HG02623 (cell line): ENCODE results near the gene RASA1.

Source experiments
- ATAC-seq: cut with Tn5 transposase; IDR thresholded peaks from one replicate; pipeline ENCODE4 v1.9.1; 2021; ENCODE audit warnings: moderate library complexity; ENCODE audit not compliant: unreplicated experiment

The RASA1 gene

DNA sequence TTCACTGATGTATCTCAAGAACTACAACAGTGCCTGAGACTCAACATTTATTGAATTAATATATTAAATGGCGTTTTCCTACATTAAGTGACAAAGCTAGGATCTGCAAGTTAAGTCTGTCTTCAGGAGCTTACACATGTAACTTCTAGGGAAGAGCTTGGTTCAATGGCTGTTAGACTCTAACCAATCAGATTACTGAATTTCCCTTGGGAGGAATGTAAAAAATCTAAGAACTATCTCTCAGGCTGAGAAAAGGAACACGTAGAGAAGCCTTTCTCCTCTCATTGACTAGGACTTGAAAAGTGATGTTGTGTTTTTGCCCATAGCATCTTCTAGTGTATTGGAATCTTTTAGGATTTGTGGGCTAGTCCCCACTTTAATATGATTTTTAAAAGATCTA, 91.4 kb downstream of the RASA1 start:
- no peak for ATAC-seq

DNA sequence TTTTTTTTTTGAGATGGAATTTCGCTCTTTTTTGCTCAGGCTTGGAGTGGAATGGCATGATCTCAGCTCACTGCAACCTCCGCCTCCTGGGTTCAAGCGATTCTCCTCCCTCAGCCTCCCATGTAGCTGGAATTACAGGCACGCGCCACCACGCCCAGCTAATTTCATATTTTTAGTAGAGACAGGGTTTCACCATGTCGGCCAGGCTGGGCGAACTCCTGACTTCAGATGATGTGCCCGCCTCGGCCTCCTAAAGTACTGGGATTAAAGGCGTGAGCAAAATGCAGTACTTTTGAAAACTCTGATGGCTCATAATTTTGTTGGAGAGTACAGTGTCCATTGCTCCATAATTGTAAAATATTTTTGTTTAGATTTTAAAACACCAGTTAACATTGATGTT, 92.4 kb downstream of the RASA1 start:
- ATAC-seq: no peak

DNA sequence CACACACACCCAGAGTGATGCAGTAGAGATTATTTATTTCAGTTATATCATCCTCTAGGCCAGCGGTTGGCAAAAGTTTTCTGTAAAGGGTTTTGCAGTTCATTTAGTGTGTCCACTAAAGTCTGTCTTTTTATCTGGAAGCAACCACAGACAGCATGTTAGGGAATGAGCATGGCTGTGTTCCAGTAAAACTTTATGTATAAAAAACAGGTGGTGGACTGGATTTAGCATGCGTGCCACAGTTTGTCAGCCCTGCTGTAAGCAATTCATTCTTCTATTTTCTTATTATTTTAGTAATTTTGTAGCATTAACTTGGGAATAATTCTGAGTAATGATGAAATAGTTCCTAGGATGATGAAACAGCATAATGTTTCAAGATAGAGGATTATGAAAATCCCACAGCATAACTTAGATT, 93.4 kb downstream of the RASA1 start:
- no peak for ATAC-seq

DNA sequence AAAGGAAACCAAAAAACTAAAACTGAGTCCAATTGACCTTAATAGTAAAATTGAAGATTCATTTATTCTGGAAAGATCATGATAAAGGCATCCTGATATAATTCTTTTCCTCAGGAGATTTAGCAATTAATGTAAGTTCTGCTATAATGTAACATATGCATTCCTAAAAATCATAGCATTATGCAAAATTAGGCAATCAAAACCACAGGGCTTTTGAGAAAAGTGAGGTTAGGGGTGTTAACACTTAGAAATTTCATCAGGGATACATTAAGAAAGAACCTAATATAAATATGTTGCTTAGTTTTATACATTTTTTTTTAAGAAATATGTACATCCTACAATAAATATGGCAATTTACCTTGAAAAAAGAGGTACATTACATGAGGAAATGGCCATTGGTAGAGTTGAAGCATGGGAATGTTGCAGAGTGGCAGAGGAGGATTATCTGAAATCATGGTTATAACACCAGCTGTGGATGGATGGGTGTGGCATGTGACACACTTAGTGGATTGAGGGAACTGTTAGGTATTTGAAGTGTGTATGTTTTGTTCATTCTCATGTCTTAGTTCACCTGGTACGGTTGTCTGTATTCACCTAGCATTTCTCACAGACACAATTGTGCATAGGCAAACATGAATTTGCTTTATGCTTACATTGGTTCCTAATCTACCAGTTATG, 94.0 kb downstream of the RASA1 start:
- no peak for ATAC-seq

DNA sequence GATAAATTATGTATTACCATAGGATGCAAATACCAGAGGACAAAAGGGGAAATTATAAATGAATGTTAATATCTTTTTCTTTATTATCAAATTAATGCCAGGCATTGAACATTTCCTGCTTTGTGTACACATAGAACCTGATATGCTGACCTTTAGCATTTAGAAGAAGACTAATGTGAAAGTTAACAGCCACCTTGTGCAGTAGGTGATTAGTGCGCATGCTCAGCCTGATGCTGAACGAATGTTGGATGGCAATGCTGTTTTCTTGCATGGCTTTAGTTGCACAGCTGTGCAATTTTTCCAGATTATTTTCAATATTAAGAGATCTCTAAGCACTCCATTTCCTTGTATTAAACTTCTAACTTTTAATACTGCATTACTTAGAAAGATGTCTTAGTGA, 99.6 kb downstream of the RASA1 start:
- no peak for ATAC-seq

DNA sequence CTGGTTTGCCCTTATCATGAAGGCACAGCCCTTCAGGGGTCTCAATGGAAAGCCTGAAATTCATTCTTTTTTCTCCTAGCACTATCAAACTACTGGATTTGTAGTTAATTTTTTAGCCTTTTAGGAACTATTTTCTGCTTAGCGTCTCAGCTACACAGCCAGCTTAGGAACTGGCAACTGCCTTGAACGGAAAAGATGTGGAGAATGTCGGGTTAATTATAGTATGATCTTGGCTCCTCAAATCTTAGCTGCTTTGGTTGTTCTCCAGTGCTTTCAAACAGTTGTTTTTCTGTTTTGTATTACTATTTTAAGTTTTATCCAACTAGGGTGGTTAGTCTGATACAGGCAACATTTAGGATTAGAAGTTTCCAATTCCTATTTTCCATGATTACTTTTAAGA, 100.9 kb downstream of the RASA1 start:
- no peak for ATAC-seq

DNA sequence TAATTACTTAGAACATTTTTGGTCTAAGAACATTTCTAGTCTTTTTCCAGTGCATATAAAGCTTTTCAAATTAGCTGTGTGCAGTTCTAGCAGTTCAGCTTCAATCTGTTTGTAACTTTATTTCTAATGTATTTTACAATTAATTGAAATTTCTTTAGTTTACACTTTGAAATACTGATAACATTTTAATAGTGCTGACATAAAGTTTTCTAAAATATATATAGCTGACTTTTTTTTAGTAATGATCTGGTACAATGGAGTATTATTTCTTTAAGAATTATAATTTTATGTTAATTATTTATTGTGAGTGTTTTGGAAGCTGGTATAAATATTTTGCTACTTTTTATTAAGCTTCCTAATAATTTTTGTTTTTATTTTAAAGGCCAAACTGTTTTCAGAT, 101.7 kb downstream of the RASA1 start:
- no peak for ATAC-seq

DNA sequence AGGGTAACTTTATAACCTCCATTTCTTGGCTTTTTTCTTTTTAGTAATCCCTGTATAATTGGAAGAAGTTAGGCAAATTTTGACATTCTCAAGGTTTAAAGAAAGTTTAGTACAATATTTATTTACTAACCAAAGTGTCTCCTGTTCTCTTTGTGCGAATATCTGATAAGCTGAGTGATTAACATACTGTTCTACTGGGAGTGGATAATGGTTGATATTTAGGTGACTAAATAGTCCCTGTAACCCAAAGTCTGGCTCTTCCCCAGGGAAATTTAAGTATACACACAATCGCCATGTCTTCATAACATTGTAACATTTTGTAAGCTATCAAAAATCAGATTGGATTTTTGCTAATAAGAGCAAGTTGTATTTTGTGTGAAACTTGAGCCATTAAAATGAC, 105.0 kb downstream of the RASA1 start:
- no peak for ATAC-seq

DNA sequence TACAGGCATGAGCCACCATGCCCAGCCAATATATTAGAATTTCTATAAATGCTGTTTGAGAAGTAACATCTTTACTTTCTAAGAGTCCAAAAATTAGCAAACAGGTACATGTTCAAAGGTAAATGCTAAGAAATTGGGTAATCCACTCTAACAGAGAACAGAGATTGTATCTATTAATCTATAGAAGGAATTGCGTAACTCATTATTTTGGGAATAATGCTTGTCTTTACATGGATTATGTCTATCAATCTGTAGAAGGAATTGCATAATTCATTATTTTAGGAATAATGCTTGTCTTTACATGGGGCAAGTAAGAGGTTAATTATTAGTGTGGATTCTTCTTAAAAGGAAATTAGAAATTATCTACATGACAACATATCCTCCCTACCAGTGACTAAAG, 114.5 kb downstream of the RASA1 start:
- no peak for ATAC-seq

DNA sequence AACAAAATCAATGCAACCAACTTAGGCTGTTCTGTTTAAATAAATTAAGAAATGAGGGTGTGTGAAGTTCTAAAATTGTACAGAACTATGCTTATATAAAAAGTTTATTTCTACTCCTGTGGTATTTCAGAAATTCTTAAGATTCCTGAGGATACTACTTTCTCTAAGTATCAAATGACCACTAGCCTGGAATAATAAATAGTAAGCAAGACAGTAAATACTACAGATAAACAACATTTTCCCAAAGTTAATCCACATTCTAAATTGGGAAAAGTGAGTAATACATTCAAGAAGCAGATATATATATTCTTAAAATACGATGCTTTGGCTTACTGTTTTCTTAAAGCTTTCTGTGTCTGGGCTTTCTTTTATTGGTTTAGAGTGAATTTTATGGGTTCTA, 115.5 kb downstream of the RASA1 start:
- no peak for ATAC-seq

DNA sequence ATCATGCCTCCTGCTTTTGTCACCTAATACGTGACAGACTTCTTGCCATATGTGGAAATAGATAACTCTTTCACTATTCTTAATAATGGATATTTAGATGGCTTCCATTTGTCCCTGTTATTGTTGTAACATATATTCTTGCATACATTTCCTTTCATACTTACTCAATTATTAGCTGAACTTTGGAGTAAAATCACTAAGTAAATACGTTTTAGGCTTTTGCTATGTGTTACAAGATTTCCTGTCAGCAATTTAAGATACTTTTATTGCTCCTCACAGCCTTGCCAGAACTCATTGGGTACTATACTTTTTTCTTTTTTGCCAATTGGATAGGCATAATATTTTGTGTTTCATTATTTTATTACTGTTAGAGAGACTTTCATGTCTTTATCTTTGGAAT, 118.1 kb downstream of the RASA1 start:
- no peak for ATAC-seq

DNA sequence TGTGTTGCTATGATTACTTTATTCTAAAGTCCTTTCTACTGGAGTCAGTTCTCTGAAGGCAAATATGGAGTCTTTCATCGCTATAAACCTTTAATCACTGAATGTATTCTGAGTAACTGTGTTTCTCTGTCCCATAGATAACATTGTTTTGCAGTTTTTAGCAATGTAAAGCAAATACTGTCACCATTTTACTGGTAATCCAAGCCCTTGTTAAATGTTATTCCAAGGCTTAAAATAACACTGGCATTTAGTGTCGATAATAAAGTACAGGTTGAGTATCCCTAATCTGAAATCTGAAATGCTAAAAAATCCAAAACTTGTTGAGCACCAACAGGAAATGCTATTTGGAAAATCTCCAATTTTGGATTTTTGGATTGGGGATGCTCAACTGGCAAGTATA, 120.4 kb downstream of the RASA1 start:
- no peak for ATAC-seq

DNA sequence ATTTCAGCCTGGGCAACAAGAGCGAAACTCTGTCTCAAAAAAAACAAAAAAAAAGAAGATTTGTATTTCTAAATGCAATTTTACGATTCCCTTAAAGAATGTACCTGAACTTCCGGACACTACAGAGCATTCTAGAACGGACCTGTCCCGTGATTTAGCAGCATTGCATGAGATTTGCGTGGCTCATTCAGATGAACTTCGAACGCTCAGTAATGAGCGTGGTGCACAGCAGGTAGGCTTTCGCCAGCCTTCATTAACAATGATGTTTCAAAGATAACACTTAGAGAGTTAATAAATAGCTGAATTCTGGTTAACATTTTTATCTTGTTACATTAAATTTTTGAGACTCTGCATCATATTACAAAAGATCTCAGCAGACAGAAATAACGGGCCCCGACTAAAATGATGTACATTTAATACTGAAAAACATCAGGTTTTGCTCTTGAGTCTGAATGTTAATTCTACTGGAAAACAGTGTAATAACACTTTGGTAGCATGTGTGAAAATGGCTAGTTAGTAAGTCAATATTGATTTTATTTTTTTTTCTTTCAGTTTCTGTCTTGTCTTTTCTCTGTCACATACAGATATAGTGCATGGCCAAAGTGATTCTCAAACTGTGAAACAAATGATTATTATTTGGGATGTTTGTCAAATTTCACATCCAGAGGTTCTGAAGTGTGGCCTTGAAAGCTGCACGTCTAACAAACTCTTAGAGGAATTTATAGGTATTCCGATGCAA, 121.8 kb downstream of the RASA1 start:
- no peak for ATAC-seq

DNA sequence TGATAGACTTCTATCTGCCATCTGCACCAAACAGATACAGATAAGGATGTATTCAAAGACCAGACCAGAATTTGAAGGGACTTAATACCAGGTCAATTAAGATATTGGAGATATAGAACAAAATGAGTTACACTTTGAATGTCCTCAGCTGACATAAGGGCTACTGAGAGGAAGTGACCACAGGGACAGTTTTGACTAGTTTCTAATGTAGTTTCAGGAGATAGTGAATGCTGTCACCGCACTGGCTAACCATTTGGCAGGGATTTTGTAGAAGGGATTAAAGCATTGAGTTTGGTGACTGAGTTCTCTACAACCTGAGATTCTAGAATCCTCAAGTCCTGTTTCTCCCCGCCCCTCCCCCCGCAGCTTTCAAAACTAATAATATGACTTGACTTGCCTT, 122.4 kb downstream of the RASA1 start:
- ATAC-seq: no peak

DNA sequence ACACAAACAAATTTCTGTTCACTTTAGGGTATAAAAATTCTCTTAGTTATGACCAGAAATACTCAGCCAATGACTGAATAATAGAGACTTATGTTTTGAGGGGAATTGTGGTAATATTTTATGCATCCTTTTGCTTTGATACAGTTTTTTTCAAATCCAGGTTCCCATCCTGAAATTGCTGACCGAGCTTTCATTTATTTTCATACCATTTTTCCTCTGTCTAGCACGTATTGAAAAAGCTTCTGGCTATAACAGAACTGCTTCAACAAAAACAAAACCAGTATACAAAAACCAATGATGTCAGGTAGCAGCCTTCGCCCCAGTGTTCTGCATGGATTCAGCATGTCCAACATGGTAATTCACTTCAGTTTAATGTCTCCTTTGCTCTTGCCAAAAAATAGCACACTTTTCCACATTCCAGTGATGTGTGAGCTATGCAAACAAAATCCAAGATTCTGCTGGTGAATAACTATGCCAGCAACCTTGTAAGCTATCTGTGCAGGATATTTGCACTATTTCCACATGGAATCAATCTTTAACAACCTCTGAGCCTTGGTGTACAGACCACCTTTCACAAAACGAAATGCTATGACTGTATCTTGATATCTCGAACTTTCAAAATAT, 123.0 kb downstream of the RASA1 start:
- ATAC-seq: no peak

DNA sequence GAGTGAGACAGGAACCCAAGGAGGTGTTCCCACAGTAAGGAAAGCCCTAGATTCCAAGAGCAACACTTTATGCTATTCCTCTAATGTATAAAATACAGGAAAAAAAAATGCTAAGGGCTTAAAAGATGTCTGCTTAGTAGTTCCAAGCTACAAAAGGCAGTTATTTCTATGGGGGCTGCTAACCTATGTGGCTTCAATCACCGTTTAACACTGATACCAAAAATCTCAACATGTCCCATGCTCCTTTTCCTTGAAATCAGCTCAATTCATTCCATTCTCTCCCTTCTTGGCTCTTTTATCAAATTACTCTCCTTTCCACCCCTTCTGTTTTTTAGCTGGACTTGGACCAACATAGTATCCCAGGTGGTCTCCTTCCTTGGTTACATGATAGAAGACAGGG, 124.5 kb downstream of the RASA1 start:
- no peak for ATAC-seq

DNA sequence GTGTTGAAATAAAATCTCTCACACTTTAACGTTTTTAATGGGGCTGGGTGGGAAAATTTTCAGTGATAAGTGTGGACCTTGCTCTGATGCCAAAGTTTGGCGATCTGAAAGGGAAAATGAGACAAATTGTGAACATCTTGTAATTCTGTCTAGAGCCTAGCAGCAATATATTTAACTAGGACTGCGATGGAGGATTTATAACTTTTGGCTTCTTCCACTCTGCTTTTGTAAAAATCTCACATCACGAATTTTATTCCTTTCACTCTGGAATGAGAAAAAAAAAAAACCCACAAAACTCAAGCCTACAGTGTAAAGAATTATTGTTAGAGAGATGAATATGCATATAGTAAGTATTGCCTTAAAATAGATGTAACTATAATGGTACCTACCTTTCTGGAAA, 125.1 kb downstream of the RASA1 start:
- no peak for ATAC-seq

DNA sequence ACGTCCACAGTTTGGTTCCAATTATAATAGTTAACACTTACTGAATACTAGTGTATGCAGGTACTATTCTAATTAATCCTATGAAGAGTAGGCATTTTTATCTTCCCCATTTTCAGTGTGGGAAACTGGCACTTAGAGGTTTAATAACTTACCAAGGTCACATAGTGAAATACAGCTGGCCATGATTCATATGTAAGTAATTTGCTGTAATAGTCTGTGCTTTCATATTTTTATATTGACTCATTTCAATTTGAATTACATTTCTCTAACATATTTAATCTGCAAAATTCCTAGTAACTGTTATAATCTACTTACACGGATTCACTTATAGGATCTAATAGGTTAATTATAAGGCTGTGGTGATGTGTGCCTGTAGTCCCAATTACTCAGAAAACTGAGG, 125.6 kb downstream of the RASA1 start:
- no peak for ATAC-seq

DNA sequence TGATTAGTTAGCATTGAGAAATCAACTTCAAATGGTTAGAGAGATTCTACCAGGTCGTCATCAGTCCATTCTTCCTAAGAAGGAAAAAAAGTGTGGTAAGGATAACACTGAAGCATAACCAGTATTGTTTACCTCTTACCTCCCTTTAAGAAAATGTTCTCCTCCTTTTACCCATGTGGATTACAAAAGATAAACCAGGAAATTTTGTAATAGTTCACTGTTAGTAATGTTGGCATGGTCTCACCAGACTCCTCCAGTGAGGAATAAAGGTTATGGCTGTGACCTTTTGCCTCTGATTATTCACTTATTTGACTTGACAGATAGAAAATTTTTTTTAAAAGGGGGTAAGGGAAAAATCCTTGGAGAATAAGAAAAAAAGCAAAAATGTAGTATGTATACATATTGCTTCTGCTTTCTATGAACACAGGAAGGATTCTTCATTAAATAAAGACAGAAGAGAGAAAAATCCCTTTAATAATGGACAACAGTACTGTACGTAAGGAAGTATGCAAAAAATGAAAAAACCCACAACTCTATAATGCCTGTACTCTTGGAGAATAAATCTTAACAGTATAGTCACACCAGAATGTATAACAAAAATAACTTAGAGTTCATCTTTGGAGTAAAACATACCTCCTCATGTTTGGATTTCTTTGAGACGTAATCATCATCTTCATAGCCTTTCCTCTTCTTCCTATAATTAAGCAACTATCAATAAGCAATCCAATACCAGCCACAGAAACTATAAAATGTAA, 126.9 kb downstream of the RASA1 start:
- no peak for ATAC-seq

DNA sequence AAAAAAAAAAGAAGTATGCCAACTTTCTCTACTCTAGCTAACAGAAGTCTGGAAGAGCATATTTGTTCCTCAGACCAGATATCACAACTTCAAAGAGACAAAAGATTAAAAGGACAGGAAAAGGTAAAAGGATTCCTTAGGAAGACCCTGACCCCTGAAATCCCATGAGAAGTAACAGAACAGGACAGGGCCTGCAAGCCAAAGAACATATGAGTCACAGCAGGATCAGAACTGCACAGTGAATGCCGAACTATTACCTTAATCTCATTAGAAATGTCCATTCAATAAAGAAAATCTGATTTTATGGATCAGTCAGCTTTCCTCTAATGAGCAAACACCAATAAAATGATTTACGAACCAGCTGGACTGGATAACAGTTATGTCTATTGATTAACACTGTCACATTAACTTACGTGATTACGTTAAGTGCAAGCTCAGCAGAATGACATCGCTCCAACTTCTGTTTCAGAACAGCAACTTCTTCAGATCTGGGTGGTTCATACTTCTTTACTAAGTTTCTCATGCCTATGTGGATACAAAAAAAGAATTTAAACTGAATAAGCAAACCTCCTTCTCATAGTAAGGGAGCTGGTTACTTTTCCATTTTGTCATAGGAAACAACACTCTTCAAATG, 131.4 kb downstream of the RASA1 start:
- no peak for ATAC-seq

DNA sequence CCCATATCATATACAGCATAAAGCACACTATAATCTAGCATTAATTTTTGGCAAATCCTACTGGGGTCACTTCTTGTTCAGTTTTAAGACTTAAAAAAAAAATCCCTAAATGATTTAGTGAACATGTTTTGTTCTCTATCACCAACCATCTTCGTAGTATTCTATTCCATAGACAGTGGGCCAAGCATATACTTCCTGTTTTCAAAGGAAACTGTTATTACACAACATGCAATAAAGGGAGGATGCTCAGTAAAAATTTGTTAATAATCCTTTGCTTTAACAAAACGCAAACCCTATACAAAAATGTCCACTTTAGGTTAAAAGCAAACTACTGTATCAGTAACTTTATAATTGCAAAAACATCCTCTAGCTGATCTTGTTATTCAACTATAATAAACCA, 132.0 kb downstream of the RASA1 start:
- ATAC-seq: no peak
